NB4 (cell line): ENCODE data around the gene FMNL2.

ENCODE experiments used
- DNase-seq: peaks from one replicate; pipeline ENCODE4 v3.0.0; 2010; ENCODE audit warnings: low read depth
- H3K4me3 ChIP-seq: one replicate; pipeline ENCODE4 v1.5.1; 2011; ENCODE audit warnings: mild to moderate bottlenecking, low read depth, low read length, moderate library complexity
- MAX ChIP-seq: IDR thresholded peaks from 2 replicates; pipeline ENCODE4 v1.6.1; 2011; ENCODE audit warnings: low read depth, low read length
- MYC ChIP-seq: IDR thresholded peaks from 2 replicates; pipeline ENCODE4 v1.6.1; 2011; ENCODE audit warnings: low read depth, low read length
- POLR2A ChIP-seq: IDR thresholded peaks from 2 replicates; pipeline ENCODE4 v1.6.1; 2011; ENCODE audit warnings: mild to moderate bottlenecking; ENCODE audit not compliant: insufficient read length; ENCODE audit errors: extremely low read depth
- TF ChIP-seq, protein P1 (sequence below): IDR thresholded peaks from one replicate; pipeline ENCODE4 v1.5.1; 2012; ENCODE audit warnings: low read depth, low read length

FMNL2 gene

GRCh38 chr2:152440049-152440448 is 105.1 kb downstream of the FMNL2 start:
- TF ChIP-seq POLR2A (no peak), MAX (no peak), MYC (no peak)
- TF ChIP-seq, protein P1, sequence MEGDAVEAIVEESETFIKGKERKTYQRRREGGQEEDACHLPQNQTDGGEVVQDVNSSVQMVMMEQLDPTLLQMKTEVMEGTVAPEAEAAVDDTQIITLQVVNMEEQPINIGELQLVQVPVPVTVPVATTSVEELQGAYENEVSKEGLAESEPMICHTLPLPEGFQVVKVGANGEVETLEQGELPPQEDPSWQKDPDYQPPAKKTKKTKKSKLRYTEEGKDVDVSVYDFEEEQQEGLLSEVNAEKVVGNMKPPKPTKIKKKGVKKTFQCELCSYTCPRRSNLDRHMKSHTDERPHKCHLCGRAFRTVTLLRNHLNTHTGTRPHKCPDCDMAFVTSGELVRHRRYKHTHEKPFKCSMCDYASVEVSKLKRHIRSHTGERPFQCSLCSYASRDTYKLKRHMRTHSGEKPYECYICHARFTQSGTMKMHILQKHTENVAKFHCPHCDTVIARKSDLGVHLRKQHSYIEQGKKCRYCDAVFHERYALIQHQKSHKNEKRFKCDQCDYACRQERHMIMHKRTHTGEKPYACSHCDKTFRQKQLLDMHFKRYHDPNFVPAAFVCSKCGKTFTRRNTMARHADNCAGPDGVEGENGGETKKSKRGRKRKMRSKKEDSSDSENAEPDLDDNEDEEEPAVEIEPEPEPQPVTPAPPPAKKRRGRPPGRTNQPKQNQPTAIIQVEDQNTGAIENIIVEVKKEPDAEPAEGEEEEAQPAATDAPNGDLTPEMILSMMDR: no peak
- DNase-seq: no peak

DNA sequence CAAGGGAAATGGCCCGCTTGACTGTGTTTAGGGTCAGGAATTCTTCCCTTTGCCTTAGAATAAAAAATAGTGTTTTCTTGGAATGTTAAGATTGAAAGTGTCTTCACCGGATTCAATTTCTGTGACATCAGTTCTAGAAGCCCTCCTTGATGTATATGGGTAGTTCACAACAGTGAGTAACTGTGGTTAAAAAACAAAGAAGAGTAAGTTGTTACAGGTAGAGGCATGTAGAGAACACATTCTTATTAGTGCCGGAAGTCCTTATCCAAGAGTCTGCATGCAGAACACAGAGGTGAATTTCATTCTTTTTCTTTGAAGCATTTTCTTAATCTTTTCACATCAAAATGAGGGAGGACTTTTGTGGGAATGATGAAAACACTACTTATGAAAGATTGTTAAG is 105.5 kb downstream of the FMNL2 start:
- DNase-seq: no peak
- TF ChIP-seq MAX: no peak
- TF ChIP-seq MYC: no peak
- TF ChIP-seq, protein P1: no peak
- no peak for TF ChIP-seq POLR2A
- H3K4me3 ChIP-seq: no peak overlapping the region

More at GRCh38 chr2:152440049-152440448, 105.1 kb downstream of the FMNL2 start:
- H3K4me3 ChIP-seq: no peak overlapping the region

DNA sequence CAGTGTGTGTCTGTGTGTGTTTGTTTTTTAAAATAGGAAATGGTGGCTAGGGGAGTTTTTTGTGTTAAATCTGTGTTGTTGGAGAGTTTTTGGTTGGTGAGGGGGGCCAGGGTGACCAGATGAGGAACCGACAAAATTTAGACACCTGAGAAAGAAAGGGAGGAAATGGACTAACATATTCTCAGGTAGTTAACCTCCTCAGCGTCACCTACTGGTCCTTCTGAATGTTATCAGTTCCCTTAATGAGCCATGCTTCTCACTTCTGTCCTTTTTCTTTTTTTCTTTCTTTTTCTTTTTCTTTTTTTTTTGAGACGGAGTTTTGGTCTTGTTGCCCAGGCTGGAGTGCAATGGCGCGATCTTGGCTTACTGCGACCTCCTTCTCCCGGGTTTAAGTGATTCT is 107.0 kb downstream of the FMNL2 start:
- no peak for DNase-seq
- H3K4me3 ChIP-seq: no peak overlapping the region
- TF ChIP-seq POLR2A: no peak
- no peak for TF ChIP-seq MYC
- TF ChIP-seq, protein P1: no peak
- no peak for TF ChIP-seq MAX

- DNase-seq: no peak
- TF ChIP-seq MYC (no peak), POLR2A (no peak), MAX (no peak)
- TF ChIP-seq, protein P1: no peak
- H3K4me3 ChIP-seq: no peak overlapping the region
Measured at GRCh38 chr2:152443771-152444170, 108.8 kb downstream of the FMNL2 start.

DNA sequence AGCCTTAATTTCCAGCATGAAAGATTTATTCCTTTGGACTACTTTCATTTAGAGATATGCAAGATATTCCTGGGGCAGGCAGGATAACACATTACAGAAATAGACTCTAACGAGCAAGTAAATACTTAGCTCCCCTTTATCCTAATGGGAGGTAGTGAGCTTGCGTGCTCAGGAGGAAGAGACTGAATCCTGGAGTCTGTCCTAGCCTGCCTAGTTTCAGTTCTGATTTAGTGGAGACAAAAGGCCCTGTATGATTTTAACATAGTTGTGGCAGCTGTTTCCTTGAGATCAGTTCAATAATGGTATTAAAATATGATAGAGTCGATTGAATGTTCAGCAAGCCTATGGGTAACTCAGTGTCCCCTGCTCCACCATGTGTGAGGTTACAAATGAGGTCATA is 109.5 kb downstream of the FMNL2 start:
- no peak overlapping the region for H3K4me3 ChIP-seq
- no peak for DNase-seq
- TF ChIP-seq, protein P1: no peak
- TF ChIP-seq MYC: no peak
- TF ChIP-seq POLR2A: no peak
- no peak for TF ChIP-seq MAX

GRCh38 chr2:152445375-152445774 is 110.4 kb downstream of the FMNL2 start:
- TF ChIP-seq, protein P1: no peak
- no peak for TF ChIP-seq MAX
- no peak for DNase-seq
- no peak overlapping the region for H3K4me3 ChIP-seq
